NCI-H510A (cell line): ENCODE results near the gene SLC2A6.

ENCODE experiments used
- DNase-seq: peaks from one replicate; lab custom pipeline; 2025; lab: John Stamatoyannopoulos, UW

SLC2A6 gene

GRCh38 chr9:133515615-133516255, 36.8 kb upstream of the SLC2A6 start:
- DNase-seq = no peak

DNA sequence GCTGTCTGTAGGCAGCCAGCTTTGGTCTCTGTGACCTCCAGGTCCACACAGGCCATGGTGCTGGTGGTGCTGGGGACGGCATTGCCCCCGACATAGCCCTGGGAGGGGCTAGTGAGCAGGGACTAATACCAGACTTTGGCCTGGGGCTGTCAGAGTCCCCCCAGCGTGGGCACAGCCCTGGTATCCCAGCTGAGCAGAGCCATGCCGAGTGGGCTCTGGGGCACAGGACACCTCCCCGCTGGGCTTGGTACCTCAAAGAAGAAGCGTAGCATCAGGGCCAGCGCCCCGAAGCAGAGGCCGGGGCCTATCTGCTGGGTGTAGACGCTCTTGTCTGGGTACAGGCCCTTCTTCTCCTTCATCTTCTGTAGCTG, 36.3 kb upstream of the SLC2A6 start:
- no peak for DNase-seq

GRCh38 chr9:133514460-133515239, 35.8 kb upstream of the SLC2A6 start:
- no peak for DNase-seq

DNA sequence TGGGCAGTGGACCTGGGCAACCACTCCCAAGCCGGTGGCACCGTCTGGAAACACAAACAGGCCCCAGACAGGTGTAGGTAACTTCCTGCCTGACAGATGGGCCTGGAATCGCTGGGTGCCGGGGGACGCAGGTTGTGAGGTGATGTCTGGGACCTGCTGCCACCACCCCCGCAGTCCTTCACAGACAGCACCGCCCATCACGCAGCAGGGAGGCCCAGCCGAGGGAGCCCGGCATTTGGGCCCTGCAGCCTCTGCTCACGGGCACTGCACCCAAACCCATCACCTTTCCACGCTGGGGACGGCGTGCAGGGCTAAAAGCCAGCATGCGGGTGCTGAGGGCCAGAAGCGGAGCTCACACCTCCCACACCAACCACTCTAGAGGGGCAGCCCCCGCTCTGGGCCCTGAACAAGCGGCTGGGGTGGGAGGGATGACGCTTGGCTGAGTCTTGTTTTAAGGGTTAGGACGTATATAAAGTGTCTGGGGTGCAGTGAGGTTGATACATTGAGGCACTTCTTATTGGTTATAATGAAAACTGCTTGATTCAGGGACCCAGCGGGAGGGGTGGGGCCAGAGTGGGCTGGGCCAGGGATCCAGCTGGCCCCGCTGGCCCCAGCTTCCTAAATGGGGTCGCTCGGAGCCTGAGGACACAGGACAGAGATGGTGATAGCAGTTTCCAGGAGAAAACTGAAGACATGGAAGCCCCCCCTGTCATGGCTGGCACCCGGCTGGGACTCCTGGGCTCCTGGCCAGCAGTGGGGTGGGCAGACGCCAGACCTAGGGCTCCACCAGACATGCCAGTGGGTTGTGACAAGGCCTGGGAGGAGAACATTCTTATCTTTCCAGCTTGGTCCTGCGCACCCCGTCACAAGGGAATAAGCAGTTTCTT, 34.6 kb upstream of the SLC2A6 start:
- DNase-seq = peak; percentile 58

GRCh38 chr9:133512253-133513213, 33.6 kb upstream of the SLC2A6 start:
- DNase-seq = no peak

DNA sequence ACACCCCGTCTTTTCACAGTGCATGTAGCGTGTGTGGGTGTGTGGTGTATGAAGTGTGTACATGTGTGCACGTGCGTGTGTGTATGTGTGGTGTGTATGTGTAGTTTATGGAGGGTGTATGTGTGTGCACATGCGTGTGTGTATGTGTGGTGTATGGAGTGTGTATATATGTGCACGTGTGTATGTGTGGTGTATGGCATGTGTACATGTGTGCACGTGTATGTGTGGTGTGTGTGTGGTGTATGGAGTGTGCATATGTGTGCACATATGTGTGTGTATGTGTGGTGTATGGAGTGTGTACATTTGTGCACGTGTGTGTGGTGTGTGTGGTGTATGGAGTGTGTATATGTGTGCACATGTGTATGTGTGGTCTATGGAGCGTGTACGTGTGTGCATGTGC, 32.7 kb upstream of the SLC2A6 start:
- DNase-seq = no peak

DNA sequence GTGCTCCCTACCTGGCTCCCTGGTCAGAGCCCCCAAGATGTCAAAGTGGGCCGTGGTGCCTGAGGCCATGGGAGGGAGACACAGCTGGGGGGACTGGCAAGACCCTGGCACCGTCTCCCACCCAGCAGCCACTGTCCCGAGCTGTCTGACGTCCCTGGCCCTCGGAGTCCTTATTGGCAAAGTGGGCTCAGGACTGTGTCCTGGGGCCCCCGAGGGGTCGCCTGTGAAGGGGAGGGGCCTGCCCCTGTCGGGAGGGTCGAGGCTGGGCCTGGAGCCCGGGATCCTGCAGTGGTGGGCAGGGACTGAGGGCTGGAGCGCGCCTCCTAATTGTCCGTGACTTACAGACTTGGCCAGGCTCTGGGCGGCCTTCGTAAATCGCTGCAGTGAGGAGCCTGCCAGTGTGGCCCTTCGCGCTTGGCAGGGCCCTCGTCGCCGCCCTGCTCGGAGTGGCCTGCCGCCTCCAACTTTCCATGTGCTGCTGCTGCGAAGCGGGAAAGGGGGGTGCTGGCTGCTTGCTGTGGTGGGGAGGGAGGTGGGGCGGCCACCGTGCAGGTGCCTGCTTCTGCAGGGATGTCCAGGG, 32.1 kb upstream of the SLC2A6 start:
- DNase-seq = no peak

GRCh38 chr9:133509179-133510083, 30.5 kb upstream of the SLC2A6 start:
- DNase-seq = peak; percentile 89

DNA sequence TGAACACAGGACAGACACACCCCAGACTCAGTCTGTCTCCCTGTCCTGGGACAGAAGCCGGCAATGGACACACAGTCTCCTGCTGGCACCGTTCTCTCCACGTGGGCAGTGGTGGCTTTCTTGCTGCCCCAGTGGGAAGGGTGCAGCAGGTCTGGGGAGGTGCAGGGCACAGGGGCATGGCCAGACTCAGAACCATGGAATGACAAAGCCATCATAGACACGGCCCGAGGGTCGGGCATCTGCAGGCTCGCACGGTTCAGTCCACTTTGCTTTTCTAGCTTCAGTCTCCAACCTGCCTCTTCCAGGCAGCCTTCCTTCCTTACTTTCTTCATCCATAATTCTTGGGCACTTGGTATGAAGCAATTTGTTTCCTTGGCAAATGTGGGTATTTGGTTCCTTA, 29.1 kb upstream of the SLC2A6 start:
- DNase-seq = no peak

GRCh38 chr9:133507246-133507965, 28.5 kb upstream of the SLC2A6 start:
- no peak for DNase-seq

DNA sequence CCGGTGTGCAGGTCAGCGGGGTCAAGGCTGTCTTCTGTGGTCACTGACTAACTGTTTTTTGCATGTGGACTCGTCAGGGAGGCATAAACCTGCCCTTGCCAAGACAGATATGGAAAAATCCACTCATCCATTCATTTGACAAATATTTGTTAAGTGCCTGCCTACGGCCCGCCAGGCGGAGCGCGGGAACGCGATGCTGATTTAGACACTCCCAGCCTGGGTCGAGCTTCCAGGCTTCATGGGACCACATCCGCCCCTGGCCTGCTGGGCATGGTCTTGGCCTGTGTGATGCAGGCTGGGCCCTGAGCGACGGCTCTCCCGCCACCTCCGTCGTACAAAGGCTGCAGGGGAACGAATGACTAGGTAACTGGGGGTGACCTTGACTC, 27.7 kb upstream of the SLC2A6 start:
- no peak for DNase-seq

DNA sequence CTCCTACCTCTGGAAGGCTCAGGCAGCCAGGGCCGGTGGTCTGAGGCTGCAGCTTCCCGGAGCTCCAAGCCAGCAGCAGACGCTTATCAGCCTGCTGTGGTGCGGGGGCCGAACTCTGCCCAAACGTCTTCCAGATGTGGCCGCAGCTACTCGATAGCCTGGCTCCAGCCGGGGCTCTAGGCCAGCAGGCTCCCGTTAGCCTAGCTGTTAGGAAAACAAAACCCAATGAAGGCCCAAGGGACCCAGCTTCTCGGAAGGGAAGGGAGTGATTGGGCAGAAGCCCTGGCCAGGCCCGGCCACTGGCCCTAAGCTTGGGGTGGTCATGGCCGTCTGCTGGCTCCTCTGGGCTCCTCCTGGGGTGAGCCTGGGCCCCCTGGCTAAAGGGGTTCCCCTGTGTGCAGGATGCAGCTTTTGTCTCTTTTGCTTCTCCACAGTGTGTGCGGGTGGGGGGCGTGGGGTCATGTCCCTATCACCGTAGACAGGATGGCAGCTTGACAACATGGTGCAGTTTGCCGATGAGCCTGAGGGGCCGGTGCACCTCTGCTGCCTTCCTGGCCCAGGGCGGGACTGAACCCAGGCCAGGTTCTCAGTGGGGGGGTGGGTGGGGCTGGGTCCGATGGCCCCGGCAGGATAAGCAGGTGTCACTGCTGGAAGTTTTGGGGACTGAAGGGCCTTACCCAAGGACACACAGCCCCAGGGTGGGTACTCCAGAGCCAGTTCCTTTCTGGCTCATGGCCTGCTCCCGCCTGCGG, 27.2 kb upstream of the SLC2A6 start:
- DNase-seq = no peak

GRCh38 chr9:133505186-133505830, 26.4 kb upstream of the SLC2A6 start:
- DNase-seq = no peak

GRCh38 chr9:133502112-133502511, 23.2 kb upstream of the SLC2A6 start:
- DNase-seq = no peak

- no peak for DNase-seq
Measured at GRCh38 chr9:133499892-133500270, 21.0 kb upstream of the SLC2A6 start.

GRCh38 chr9:133499132-133499891, 20.4 kb upstream of the SLC2A6 start:
- DNase-seq = no peak
